Thymus (tissue), 11 donors: ENCODE data around the gene YKT6. TPM values are rescaled to one million over a fixed set of nuclear protein-coding genes. Genes with fewer than 3 reads are reported as not detected.
A peak's percentile ranks its signal among the peaks of the same experiment; 100 is the strongest.

ENCODE experiments used
- DNase-seq, 9 donors: peaks; one replicate each; pipeline ENCODE4 v3.0.0-alpha.2; 2013; ENCODE audit warnings: low spot score in 9 of 9, low read depth in 6 of 9, missing footprints in 1 of 9
- H3K27ac ChIP-seq, 2 donors: one replicate each; pipeline ENCODE4 v1.5.1; 2013; ENCODE audit warnings: control low read depth in 1 of 2, low read depth in 1 of 2, low read length in 1 of 2, mild to moderate bottlenecking in 1 of 2, moderate library complexity in 1 of 2
- H3K27me3 ChIP-seq, 2 donors: one replicate each; pipeline ENCODE4 v1.5.1; 2013; ENCODE audit warnings: low read length in 1 of 2; ENCODE audit not compliant: control insufficient read depth in 2 of 2, insufficient read depth in 1 of 2
- H3K36me3 ChIP-seq, 2 donors: one replicate each; pipeline ENCODE4 v1.5.1; 2013; ENCODE audit warnings: low read length in 1 of 2, mild to moderate bottlenecking in 1 of 2, moderate library complexity in 1 of 2; ENCODE audit not compliant: control insufficient read depth in 2 of 2, insufficient read depth in 2 of 2
- H3K4me1 ChIP-seq, 2 donors: one replicate each; pipeline ENCODE4 v1.5.1; 2013; ENCODE audit warnings: low read length in 2 of 2; ENCODE audit not compliant: control insufficient read depth in 2 of 2, insufficient read depth in 2 of 2
- H3K4me3 ChIP-seq, 2 donors: one replicate each; pipeline ENCODE4 v1.5.1; 2013; ENCODE audit warnings: low read length in 2 of 2, control low read depth in 1 of 2, mild to moderate bottlenecking in 1 of 2
- H3K9me3 ChIP-seq, 2 donors: one replicate each; pipeline ENCODE4 v1.5.1; 2013; ENCODE audit warnings: low read length in 1 of 2, mild to moderate bottlenecking in 1 of 2; ENCODE audit not compliant: control insufficient read depth in 2 of 2, insufficient read depth in 1 of 2
- WGBS: extraction: QIAGEN DNeasy Blood & Tissue Kit; methylation state at CpG from one replicate; pipeline ENCODE4 v1.1.7; 2013; 5-methylcytosine and 5-hydroxymethylcytosine counted together
- polyA plus RNA-seq: library from polyadenylated mRNA; stranded (reverse); fragments of 200-250 nt; gene quantifications from one replicate; pipeline ENCODE4 v1.2.3, GENCODE V29; 2013
- total RNA-seq: library from RNA; stranded (reverse); fragments of 120-200 nt; gene quantifications from one replicate; pipeline ENCODE4 v1.2.4, GENCODE V29; 2013
- donor health status: healthy.

The YKT6 gene
- total and polyA plus RNA-seq, 2 donors = 38.9 to 44.0 TPM

- Histone ChIP-seq H3K4me3 (no peak overlapping the region), H3K36me3 (no peaks in the 10 kb centered on the region), H3K4me1 (peaks cover 0 to 3% of the 10 kb centered on the region in 2 donors), H3K27ac (no peak overlapping the region), H3K27me3 (peaks cover 0 to 10% of the 10 kb centered on the region in 2 donors), H3K9me3 (no peaks in the 10 kb centered on the region)
- no peak for DNase-seq
- 91% methylated on average over 16 of the region's 16 CpGs for WGBS
These were observed 39.6 kb downstream of the YKT6 start for GRCh38 chr7:44240376-44240775.

GRCh38 chr7:44240983-44241510, 40.3 kb downstream of the YKT6 start:
- Histone ChIP-seq H3K27me3 (peaks cover 0 to 9% of the 10 kb centered on the region in 2 donors), H3K36me3 (no peaks in the 10 kb centered on the region), H3K4me1 (peaks cover 0 to 3% of the 10 kb centered on the region in 2 donors), H3K9me3 (no peaks in the 10 kb centered on the region), H3K4me3 (no peak overlapping the region), H3K27ac (no peak overlapping the region)
- 35% methylated on average over 10 of the region's 10 CpGs for WGBS
- DNase-seq = peak; percentile 23 to 79 (median 50)

GRCh38 chr7:44242091-44242490, 41.3 kb downstream of the YKT6 start:
- H3K4me3 ChIP-seq = no peak overlapping the region
- 95% methylated on average over 10 of the region's 10 CpGs for WGBS
- H3K27me3 ChIP-seq = peaks cover 0 to 4% of the 10 kb centered on the region in 2 donors
- peaks cover 0 to 3% of the 10 kb centered on the region in 2 donors for H3K4me1 ChIP-seq
- no peak overlapping the region for H3K27ac ChIP-seq
- no peak for DNase-seq
- no peaks in the 10 kb centered on the region for H3K36me3 ChIP-seq
- no peaks in the 10 kb centered on the region for H3K9me3 ChIP-seq

DNA sequence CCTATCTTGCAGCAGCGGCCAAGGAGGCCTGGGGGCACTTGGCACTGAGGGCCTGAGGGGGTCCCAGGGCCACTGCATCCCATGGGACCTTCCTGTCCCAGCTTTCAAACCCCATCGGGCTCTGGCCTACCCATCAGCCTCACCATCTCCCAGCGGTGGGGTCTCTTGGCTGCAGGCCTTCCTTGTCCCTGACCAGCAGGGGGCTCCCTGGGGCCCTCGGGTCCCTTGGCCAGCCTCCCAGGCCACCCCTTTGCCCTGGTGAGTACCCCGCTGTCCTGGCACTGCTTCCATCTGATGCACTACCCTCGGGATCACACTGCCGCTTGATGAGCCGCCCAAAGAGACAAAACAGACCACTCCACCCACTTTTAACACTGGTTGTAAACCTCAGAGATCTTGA, 43.5 kb downstream of the YKT6 start:
- peaks cover 0 to 4% of the 10 kb centered on the region in 2 donors for H3K27me3 ChIP-seq
- H3K9me3 ChIP-seq = no peaks in the 10 kb centered on the region
- peaks cover 0 to 3% of the 10 kb centered on the region in 2 donors for H3K4me1 ChIP-seq
- WGBS = 73% methylated on average over 8 of the region's 8 CpGs
- H3K36me3 ChIP-seq = no peaks in the 10 kb centered on the region
- DNase-seq = peak in 1 of 9 donors; percentile 16
- no peak overlapping the region for H3K27ac ChIP-seq
- no peak overlapping the region for H3K4me3 ChIP-seq

DNA sequence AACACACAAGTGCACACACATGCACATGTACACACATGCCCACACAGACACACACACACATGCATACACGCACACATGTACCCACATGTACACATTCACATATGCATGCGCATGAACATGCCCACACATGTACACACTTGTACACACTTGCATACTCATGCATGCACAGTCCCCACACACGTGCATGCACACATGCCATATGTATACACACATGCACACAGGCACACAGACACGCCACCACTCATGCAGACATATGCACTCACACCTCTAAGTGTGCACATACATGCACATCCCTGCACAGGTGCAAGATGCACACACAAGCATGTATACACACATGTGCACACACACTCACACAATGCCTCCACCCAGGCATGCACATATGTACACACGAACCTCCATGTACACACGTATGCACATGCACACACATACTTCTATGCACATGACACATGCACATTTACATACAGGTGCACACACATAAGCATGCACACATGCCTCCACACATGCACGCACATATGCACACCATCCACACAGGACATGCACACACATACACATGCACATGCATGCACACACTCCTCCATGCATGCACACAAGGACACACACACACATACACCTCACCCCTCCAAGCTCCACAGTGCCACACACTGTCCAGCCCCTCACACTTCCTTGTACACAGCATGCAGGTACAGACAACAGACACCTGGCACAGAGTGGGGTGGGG, 45.8 kb downstream of the YKT6 start:
- Histone ChIP-seq H3K4me1 (no peaks in the 10 kb centered on the region), H3K27ac (no peak overlapping the region), H3K27me3 (peaks cover 0 to 2% of the 10 kb centered on the region in 2 donors), H3K36me3 (no peaks in the 10 kb centered on the region), H3K9me3 (no peaks in the 10 kb centered on the region), H3K4me3 (no peak overlapping the region)
- WGBS = 97% methylated on average over 7 of the region's 7 CpGs
- DNase-seq = no peak

DNA sequence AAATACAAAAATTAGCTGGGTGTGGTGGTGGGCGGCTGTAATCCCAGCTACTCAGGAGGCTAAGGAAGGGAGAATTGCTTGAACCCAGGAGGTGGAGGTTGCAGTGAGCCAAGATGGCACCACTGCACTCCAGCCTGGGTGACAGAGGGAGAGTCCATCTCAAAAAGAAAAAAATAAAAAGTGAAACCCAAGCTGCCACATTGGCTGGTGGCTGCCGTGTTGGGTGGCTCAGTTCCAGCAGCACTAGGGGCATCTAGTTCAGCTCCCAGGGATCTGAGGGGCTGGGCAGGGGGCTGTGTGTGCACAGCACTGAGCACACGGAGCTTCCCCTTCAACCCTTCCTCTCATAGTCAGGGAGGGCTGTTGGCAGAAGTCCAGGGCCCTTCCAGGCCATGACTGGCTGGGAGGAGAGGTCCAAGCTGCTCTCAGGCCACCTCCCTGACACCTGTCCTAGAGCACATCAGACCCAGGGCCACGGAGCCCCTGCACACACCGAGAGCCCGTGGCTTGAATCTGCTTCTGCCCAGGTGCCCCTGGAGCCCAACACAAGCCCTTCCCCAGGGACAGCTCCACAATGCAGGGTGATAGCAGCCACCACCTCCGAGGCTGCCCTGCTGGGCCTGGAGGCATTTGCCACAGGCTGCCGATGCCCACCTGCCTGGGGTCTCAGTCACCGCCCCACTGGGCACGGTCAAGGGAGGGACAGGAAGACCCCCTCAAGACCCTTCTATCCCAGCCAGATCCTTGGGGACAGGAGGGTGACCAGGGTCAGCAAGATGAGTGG, 47.3 kb downstream of the YKT6 start:
- WGBS = 91% methylated on average over 10 of the region's 10 CpGs
- Histone ChIP-seq H3K27ac (no peak overlapping the region), H3K4me3 (no peak overlapping the region), H3K36me3 (no peaks in the 10 kb centered on the region), H3K27me3 (no peaks in the 10 kb centered on the region), H3K4me1 (no peaks in the 10 kb centered on the region), H3K9me3 (no peaks in the 10 kb centered on the region)
- no peak for DNase-seq

- Histone ChIP-seq H3K4me3 (no peak overlapping the region), H3K36me3 (no peaks in the 10 kb centered on the region), H3K9me3 (peaks cover 0 to 4% of the 10 kb centered on the region in 2 donors), H3K4me1 (no peaks in the 10 kb centered on the region), H3K27ac (no peak overlapping the region), H3K27me3 (no peaks in the 10 kb centered on the region)
- no peak for DNase-seq
- 93% methylated on average over 15 of the region's 15 CpGs for WGBS
These were observed 49.0 kb downstream of the YKT6 start for GRCh38 chr7:44249639-44250234.

DNA sequence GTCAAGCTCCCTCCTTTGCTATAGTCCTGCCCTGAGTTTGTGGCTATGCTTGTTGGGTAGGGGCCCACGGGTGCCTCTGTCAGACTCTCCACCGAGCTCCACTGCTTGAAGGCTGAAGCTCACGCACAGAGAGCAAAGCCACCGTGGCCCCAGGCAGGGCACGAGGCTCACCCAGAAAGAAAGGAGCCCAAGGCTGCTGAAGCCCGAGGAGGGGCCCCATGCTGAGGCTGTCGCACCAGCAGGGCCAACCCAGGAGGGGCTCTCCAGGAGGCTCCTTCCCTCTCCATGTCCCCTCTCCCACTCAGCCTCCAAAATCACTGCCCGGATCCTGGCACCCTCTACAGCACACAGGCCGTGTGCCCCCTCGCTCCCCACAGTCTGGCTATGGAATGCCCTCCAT, 50.5 kb downstream of the YKT6 start:
- no peak for DNase-seq
- H3K36me3 ChIP-seq = no peaks in the 10 kb centered on the region
- H3K4me3 ChIP-seq = no peak overlapping the region
- WGBS = 95% methylated on average over 10 of the region's 10 CpGs
- no peaks in the 10 kb centered on the region for H3K27me3 ChIP-seq
- H3K9me3 ChIP-seq = peaks cover 0 to 4% of the 10 kb centered on the region in 2 donors
- H3K27ac ChIP-seq = no peak overlapping the region
- H3K4me1 ChIP-seq = no peaks in the 10 kb centered on the region

- Histone ChIP-seq H3K36me3 (no peaks in the 10 kb centered on the region), H3K27me3 (no peaks in the 10 kb centered on the region), H3K4me3 (no peak overlapping the region), H3K27ac (no peak overlapping the region), H3K9me3 (peaks cover 0 to 4% of the 10 kb centered on the region in 2 donors), H3K4me1 (peaks cover 0 to 3% of the 10 kb centered on the region in 2 donors)
- DNase-seq = no peak
- 98% methylated on average over 12 of the region's 12 CpGs for WGBS
These were observed 51.1 kb downstream of the YKT6 start for GRCh38 chr7:44251881-44252280.
